ENCODE data around the gene PCLAF. TPM values are rescaled to one million over a fixed set of nuclear protein-coding genes. Genes with fewer than 3 reads are reported as not detected.

The PCLAF gene, protein sequence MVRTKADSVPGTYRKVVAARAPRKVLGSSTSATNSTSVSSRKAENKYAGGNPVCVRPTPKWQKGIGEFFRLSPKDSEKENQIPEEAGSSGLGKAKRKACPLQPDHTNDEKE
- total RNA-seq (2012; rRNA removed): 19.2 and 40.1 TPM in 2 replicates

DNA sequence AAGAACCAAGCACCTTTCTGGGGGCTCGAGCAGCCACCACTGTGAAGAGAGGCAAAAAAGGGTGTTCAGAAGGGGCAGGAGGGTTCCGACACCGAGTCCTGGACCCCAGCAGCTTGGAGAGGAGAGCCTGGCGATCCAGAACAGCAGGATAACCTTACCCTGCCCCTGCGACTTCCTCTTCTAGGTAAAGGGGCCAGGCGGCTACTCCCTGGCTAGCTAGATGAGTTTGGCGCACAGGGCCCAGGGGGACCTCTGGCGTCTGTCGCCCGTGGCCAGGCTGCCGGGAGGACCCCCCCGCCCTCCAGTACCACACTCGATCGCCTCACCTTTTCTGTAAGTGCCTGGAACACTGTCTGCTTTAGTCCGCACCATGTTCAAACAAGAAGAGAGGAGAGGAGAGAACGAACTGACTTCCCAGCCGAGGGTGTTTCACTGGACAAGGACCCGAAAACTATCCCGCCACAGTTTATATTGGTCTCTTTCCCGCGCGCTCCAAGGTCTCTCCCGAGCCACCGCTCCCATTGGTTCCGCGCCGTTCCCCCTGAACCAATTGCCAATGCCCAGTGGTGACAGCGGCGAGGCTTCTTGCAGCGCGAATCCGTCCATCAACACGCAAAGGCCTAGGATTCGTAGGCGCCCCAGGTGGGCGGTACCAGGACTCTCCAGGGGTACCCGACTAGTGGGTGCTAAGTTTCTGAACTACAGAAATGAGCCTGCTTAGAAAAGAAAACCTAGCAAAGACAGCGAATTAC lies at the start of gene PCLAF:
TSS of gene PCLAF (minus strand) at position 442 of the 752 bp plus-strand sequence. CDS start at position 372, 70 bp downstream.
- no peaks in the 10 kb centered on the region for H3K9me3 ChIP-seq (replicated peaks; ENCODE audit: low read length)
- H3K27me3 ChIP-seq (ENCODE audit: control insufficient read depth, insufficient read depth, low read length): no peaks in the 10 kb centered on the region
- H3K4me2 ChIP-seq (ENCODE audit: low read length): peak within 1 kb of the TSS; percentile 85
- no peaks in the 10 kb centered on the region for H3K36me3 ChIP-seq (ENCODE audit: insufficient read depth, low read length)
- H3K9ac ChIP-seq (ENCODE audit: low read depth, low read length): peak within 1 kb of the TSS; percentile 72
- peak within 1 kb of the TSS; percentile 79 for H3K4me3 ChIP-seq (ENCODE audit: low read length)
- peaks cover 24% of the 10 kb centered on the region for H3K4me1 ChIP-seq (ENCODE audit: control insufficient read depth, insufficient read depth, low read length)

DNA sequence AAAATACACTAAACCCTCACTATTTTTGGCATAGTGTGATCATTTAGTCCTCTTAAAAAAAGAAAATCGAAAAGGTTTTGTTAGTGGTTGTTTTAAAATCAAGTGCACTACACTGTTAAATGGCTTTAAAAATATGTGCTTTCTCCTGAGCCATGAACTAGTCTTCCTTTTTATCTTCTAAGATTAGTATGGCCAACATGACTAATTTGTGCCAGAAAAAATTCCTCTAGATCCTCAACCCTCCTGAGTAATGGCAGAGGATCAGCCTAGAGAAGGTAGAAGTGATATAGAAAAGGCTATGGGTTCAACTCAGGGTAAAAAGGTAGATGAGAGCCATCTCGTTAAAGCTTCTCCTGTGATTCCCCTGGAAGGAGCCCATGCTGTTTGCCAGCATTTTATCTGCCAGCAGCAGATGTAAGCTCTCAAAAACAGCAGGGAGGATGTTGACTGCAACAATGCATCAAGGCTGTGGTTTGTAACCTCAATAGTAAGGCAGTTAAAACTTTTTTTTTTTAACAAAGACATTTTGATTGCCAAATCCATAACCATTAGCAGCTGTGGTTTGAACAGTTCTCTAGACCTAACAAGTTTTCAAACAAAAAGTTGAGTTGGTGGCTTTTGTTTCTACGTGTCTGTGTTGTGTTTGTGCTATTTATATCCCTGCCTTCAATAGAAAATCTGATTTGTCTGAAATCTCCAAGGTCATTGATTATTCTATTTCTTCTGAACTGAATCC lies 48.9 kb upstream of the PCLAF start:
- H3K27me3 ChIP-seq (ENCODE audit: control insufficient read depth, insufficient read depth, low read length): no peaks in the 10 kb centered on the region
- peaks cover 28% of the 10 kb centered on the region for H3K36me3 ChIP-seq (ENCODE audit: insufficient read depth, low read length)
- no peak overlapping the region for H3K4me3 ChIP-seq (ENCODE audit: low read length)
- no peak overlapping the region for H3K4me2 ChIP-seq (ENCODE audit: low read length)
- no peaks in the 10 kb centered on the region for H3K9me3 ChIP-seq (replicated peaks; ENCODE audit: low read length)
- no peak overlapping the region for H3K9ac ChIP-seq (ENCODE audit: low read depth, low read length)
- H3K4me1 ChIP-seq (ENCODE audit: control insufficient read depth, insufficient read depth, low read length): peaks cover 15% of the 10 kb centered on the region

- H3K27me3 ChIP-seq (ENCODE audit: control insufficient read depth, insufficient read depth, low read length): no peaks in the 10 kb centered on the region
Measured at GRCh38 chr15:64429448-64429847, 48.2 kb upstream of the PCLAF start.

DNA sequence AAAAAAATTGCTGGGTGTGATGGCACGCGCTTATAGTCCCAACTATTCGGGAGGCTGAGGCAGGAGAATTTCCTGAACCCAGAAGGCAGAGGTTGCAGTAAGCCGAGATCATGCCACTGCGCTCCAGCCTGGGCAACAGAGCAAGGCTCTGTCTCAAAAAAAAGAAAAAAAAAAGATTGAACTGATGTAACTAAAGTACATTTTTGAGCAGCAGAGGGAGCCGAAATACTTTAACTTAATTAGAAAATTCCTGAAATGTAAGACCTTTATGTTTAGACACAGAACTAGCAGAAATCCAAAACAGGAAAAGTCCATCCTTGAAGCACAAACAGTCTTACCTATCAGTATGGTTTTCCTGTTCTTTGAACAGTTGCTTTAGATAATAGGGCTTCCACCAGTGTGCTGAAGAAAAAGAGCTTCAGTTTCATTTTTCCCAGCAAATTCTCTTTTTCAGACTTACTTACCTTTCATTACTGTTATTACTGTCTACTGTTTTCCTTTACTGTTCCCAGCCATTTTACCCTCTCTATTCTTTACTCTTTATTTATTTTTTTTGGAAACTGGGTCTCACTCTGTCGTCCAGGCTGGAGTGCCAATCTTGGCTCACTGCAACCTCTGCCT lies 45.7 kb upstream of the PCLAF start:
- Histone ChIP-seq H3K9ac (ENCODE audit: low read depth, low read length) (no peak overlapping the region), H3K9me3 (replicated peaks; ENCODE audit: low read length) (no peaks in the 10 kb centered on the region), H3K4me2 (ENCODE audit: low read length) (no peak overlapping the region), H3K36me3 (ENCODE audit: insufficient read depth, low read length) (peaks cover 34% of the 10 kb centered on the region), H3K27me3 (ENCODE audit: control insufficient read depth, insufficient read depth, low read length) (no peaks in the 10 kb centered on the region), H3K4me3 (ENCODE audit: low read length) (no peak overlapping the region), H3K4me1 (ENCODE audit: control insufficient read depth, insufficient read depth, low read length) (peaks cover 15% of the 10 kb centered on the region)

More at GRCh38 chr15:64429448-64429847, 48.2 kb upstream of the PCLAF start:
- Histone ChIP-seq H3K9ac (ENCODE audit: low read depth, low read length) (no peak overlapping the region), H3K4me1 (ENCODE audit: control insufficient read depth, insufficient read depth, low read length) (peaks cover 15% of the 10 kb centered on the region), H3K4me2 (ENCODE audit: low read length) (no peak overlapping the region), H3K36me3 (ENCODE audit: insufficient read depth, low read length) (peaks cover 29% of the 10 kb centered on the region), H3K4me3 (ENCODE audit: low read length) (no peak overlapping the region), H3K9me3 (replicated peaks; ENCODE audit: low read length) (no peaks in the 10 kb centered on the region)

GRCh38 chr15:64425221-64425620 lies 44.0 kb upstream of the PCLAF start:
- Histone ChIP-seq H3K4me2 (ENCODE audit: low read length) (no peak overlapping the region), H3K4me3 (ENCODE audit: low read length) (no peak overlapping the region), H3K27me3 (ENCODE audit: control insufficient read depth, insufficient read depth, low read length) (no peaks in the 10 kb centered on the region), H3K9ac (ENCODE audit: low read depth, low read length) (no peak overlapping the region), H3K4me1 (ENCODE audit: control insufficient read depth, insufficient read depth, low read length) (peaks cover 10% of the 10 kb centered on the region), H3K9me3 (replicated peaks; ENCODE audit: low read length) (no peaks in the 10 kb centered on the region), H3K36me3 (ENCODE audit: insufficient read depth, low read length) (peaks cover 32% of the 10 kb centered on the region)

DNA sequence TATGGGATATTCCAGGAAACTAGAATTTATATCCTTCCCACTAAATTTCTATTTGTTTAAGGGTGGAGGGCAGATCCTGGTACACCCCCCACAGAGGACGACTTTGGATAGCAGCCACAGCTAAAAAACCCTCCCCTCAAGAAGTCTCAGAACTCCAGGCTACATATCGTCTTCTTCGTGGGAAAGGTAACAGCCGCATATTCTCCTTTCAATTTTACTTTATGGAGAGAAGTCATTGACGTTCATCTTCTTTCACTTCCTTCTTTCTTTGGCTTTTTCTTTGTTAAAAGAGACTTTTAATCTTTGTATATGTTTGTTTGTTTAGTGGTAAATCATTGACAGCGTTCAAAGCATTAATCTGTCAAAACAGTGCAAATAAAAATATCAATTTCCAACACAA lies 42.7 kb upstream of the PCLAF start:
- Histone ChIP-seq H3K4me2 (ENCODE audit: low read length) (no peak overlapping the region), H3K9me3 (replicated peaks; ENCODE audit: low read length) (no peaks in the 10 kb centered on the region), H3K9ac (ENCODE audit: low read depth, low read length) (no peak overlapping the region), H3K4me3 (ENCODE audit: low read length) (no peak overlapping the region), H3K4me1 (ENCODE audit: control insufficient read depth, insufficient read depth, low read length) (no peaks in the 10 kb centered on the region), H3K36me3 (ENCODE audit: insufficient read depth, low read length) (peaks cover 28% of the 10 kb centered on the region), H3K27me3 (ENCODE audit: control insufficient read depth, insufficient read depth, low read length) (no peaks in the 10 kb centered on the region)

GRCh38 chr15:64422697-64423096 lies 41.5 kb upstream of the PCLAF start:
- Histone ChIP-seq H3K9me3 (replicated peaks; ENCODE audit: low read length) (no peaks in the 10 kb centered on the region), H3K27me3 (ENCODE audit: control insufficient read depth, insufficient read depth, low read length) (no peaks in the 10 kb centered on the region), H3K9ac (ENCODE audit: low read depth, low read length) (no peak overlapping the region), H3K36me3 (ENCODE audit: insufficient read depth, low read length) (peaks cover 30% of the 10 kb centered on the region), H3K4me1 (ENCODE audit: control insufficient read depth, insufficient read depth, low read length) (no peaks in the 10 kb centered on the region), H3K4me2 (ENCODE audit: low read length) (no peak overlapping the region), H3K4me3 (ENCODE audit: low read length) (no peak overlapping the region)

- Histone ChIP-seq H3K4me2 (ENCODE audit: low read length) (no peak overlapping the region), H3K4me3 (ENCODE audit: low read length) (no peak overlapping the region), H3K9me3 (replicated peaks; ENCODE audit: low read length) (no peaks in the 10 kb centered on the region), H3K36me3 (ENCODE audit: insufficient read depth, low read length) (peaks cover 61% of the 10 kb centered on the region), H3K4me1 (ENCODE audit: control insufficient read depth, insufficient read depth, low read length) (no peaks in the 10 kb centered on the region), H3K9ac (ENCODE audit: low read depth, low read length) (no peak overlapping the region), H3K27me3 (ENCODE audit: control insufficient read depth, insufficient read depth, low read length) (no peaks in the 10 kb centered on the region)
Measured at GRCh38 chr15:64412216-64412615, 31.0 kb upstream of the PCLAF start.

DNA sequence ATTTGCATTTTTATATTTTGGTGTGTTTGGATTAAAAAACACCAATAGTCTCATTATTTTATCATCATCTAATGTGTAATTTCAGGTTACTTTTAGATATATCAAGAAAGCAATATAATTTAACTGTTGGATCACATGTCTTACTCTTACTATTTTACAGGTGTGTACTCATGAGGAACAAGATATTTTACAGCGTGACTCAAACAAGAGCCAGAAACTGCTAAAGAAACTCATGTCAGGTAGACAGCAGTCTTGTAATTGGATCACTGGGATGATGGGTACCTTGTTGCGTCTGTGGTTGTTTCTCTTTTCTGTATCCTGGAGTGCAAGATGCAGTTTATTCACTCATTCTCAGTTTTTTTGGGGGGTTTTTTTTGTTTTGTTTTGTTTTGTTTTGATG lies 19.3 kb upstream of the PCLAF start:
- no peak overlapping the region for H3K9ac ChIP-seq (ENCODE audit: low read depth, low read length)
- H3K9me3 ChIP-seq (replicated peaks; ENCODE audit: low read length): no peaks in the 10 kb centered on the region
- H3K36me3 ChIP-seq (ENCODE audit: insufficient read depth, low read length): peaks cover 55% of the 10 kb centered on the region
- no peaks in the 10 kb centered on the region for H3K27me3 ChIP-seq (ENCODE audit: control insufficient read depth, insufficient read depth, low read length)
- H3K4me2 ChIP-seq (ENCODE audit: low read length): no peak overlapping the region
- no peak overlapping the region for H3K4me3 ChIP-seq (ENCODE audit: low read length)
- H3K4me1 ChIP-seq (ENCODE audit: control insufficient read depth, insufficient read depth, low read length): no peaks in the 10 kb centered on the region

DNA sequence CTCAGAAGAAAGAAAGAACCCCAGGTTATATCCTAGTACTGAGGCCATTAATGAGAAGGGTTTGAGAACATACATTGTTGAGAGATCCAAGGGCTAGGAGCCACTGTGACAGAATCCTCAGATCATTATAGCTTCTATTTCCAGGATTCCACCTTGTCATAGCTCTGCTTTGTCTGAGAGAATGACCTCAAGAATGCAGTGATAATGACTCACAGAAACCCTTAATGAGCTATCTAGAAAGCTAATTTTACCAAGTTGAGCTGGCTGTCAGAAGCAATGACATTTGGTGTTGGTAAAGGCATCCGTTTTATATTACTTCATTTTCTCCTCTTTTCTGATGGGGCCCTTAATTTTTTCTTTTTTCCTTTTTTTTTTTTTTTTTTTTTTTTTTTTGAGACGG lies 17.3 kb upstream of the PCLAF start:
- Histone ChIP-seq H3K36me3 (ENCODE audit: insufficient read depth, low read length) (peaks cover 52% of the 10 kb centered on the region), H3K9ac (ENCODE audit: low read depth, low read length) (no peak overlapping the region), H3K4me2 (ENCODE audit: low read length) (no peak overlapping the region), H3K4me3 (ENCODE audit: low read length) (no peak overlapping the region), H3K27me3 (ENCODE audit: control insufficient read depth, insufficient read depth, low read length) (no peaks in the 10 kb centered on the region), H3K4me1 (ENCODE audit: control insufficient read depth, insufficient read depth, low read length) (peaks cover 3% of the 10 kb centered on the region), H3K9me3 (replicated peaks; ENCODE audit: low read length) (no peaks in the 10 kb centered on the region)

DNA sequence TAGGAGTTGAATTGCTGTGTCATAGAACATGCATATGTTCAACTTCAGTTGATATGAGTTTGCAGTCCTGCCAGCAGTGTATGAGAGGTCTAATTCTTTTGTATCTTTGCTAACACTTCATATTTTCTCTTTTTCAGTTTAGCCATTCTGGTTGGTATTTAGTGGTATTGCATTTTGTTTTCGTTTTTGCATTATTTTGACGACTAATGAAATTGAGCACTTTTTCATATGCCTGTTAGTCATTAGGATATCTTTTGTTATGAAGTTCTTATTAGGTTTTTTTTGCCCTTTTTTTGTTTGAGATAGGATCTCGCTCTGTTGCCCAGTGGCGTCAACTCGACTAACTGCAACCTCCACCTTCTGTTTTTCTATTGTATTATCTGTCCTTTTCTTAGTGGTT lies 15.5 kb upstream of the PCLAF start:
- Histone ChIP-seq H3K4me2 (ENCODE audit: low read length) (no peak overlapping the region), H3K4me3 (ENCODE audit: low read length) (no peak overlapping the region), H3K9ac (ENCODE audit: low read depth, low read length) (no peak overlapping the region), H3K4me1 (ENCODE audit: control insufficient read depth, insufficient read depth, low read length) (peaks cover 3% of the 10 kb centered on the region), H3K36me3 (ENCODE audit: insufficient read depth, low read length) (peaks cover 48% of the 10 kb centered on the region), H3K9me3 (replicated peaks; ENCODE audit: low read length) (no peaks in the 10 kb centered on the region), H3K27me3 (ENCODE audit: control insufficient read depth, insufficient read depth, low read length) (no peaks in the 10 kb centered on the region)

Measured in skeletal muscle satellite cell (primary cell).